ENCODE data around the gene KRTAP4-7.

DNA sequence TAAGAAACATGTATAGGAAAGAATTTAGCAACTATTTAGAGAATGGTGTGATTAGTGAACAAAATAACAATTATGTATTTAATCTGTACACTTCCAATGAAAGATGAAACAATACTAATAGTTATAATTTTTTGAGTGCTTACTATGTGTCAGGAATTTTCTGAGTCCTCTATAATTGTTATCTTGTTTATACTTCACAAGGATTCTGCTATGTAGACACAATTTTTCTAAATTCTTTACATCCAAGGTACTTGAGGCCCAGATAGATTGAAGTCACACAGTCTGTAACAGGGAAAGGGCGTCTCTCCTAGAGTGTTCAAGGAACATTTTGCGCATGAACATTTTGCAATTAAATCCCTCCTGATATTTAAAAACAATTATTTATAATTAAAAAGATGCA is 41.1 kb downstream of the KRTAP4-7 start:
- TF ChIP-seq CTCF (IDR thresholded peaks at IDR 0.05; ENCODE audit: low read depth, low read length) = no peak
- no peak for TF ChIP-seq POLR2A (IDR thresholded peaks at IDR 0.05; ENCODE audit: extremely low read depth, insufficient read length)
- no peak for TF ChIP-seq MYC (IDR thresholded peaks at IDR 0.05; ENCODE audit: low read depth, low read length)
- TF ChIP-seq, protein P1, sequence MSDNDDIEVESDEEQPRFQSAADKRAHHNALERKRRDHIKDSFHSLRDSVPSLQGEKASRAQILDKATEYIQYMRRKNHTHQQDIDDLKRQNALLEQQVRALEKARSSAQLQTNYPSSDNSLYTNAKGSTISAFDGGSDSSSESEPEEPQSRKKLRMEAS (IDR thresholded peaks at IDR 0.05; ENCODE audit: low read depth, low read length) = no peak
